COLO829 (cell line): ENCODE measurements around the gene PIBF1.
"Not testable (repeated sequence)": the region's sequence is repeated elsewhere in the genome, so short reads cannot be mapped to it uniquely, and the experiment has no call there.

Source experiments
- DNase-seq: peaks from one replicate; pipeline ENCODE4 v3.0.0; 2012; ENCODE audit warnings: low spot score

The PIBF1 gene, protein sequence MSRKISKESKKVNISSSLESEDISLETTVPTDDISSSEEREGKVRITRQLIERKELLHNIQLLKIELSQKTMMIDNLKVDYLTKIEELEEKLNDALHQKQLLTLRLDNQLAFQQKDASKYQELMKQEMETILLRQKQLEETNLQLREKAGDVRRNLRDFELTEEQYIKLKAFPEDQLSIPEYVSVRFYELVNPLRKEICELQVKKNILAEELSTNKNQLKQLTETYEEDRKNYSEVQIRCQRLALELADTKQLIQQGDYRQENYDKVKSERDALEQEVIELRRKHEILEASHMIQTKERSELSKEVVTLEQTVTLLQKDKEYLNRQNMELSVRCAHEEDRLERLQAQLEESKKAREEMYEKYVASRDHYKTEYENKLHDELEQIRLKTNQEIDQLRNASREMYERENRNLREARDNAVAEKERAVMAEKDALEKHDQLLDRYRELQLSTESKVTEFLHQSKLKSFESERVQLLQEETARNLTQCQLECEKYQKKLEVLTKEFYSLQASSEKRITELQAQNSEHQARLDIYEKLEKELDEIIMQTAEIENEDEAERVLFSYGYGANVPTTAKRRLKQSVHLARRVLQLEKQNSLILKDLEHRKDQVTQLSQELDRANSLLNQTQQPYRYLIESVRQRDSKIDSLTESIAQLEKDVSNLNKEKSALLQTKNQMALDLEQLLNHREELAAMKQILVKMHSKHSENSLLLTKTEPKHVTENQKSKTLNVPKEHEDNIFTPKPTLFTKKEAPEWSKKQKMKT

GRCh38 chr13:72781451-72782439, at the start of gene PIBF1, which contains the start of gene DIS3:
Gene PIBF1 (plus strand): TSS chr13:72782133. CDS start chr13:72783470, 1,337 bp downstream.
Gene DIS3 (minus strand): TSS chr13:72781900. CDS start chr13:72781832, 68 bp downstream.
- DNase-seq: peak; percentile 98

GRCh38 chr13:72737033-72737432, 44.9 kb upstream of the PIBF1 start:
- no peak for DNase-seq

DNA sequence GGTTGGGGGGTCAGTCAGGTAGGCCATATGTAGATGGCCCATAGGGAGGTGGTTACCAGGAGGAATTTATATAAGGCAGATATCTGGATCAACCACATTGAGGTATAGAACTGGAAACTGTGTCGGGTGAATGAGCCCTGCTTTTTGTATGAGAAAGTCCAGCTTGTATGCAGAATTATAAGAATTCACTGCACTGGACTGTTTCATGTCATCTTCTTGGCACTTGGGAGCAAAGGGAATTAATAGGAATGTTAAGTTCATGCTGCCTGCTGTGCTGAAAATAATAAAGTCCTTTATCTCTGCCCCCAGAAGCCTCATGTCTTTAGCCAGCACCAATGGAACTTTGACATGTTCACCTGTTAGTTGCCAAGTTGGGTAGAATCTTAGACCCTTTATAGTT, 41.9 kb upstream of the PIBF1 start:
- DNase-seq: no peak

- DNase-seq: no peak
These were observed 36.7 kb upstream of the PIBF1 start for GRCh38 chr13:72745260-72745659.

DNA sequence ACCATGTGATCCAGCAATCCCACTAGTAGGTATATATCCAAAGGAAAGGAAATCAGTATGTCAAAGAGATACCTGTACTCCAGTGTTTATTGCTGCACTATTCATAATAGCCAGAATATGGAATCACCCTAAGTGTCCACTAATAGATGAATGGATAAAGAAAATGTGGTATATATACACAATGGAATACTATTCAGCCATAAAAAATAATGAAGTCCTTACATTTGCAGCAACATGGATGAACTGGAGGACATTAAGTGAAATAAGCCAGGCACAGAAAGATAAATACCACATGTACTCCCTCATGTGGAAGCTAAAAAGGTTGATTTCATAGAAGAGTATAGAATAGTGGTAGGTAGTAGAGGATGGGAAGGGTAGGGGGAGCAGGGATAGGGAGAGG, 30.7 kb upstream of the PIBF1 start:
- no peak for DNase-seq

DNA sequence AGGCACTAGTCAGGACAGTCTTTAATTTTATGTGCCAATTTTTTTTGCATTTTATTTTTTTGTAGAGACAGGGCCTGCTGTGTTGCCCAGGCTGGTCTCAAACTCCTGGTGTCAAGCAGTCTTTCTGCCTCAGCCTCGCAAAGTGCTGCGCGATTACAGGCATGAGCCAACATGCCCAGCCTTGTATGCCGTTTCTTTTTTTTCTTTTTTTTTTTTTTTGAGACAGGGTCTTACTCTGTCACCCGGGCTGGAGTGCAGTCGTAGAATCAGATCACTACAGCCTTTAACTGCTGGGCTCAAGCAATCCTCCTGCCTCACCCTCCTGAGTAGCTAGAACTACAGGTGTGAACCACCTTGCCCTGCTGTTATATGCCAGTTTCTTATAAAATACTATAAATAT, 27.8 kb upstream of the PIBF1 start:
- no peak for DNase-seq

GRCh38 chr13:72757792-72758535, 24.0 kb upstream of the PIBF1 start:
- no peak for DNase-seq

DNA sequence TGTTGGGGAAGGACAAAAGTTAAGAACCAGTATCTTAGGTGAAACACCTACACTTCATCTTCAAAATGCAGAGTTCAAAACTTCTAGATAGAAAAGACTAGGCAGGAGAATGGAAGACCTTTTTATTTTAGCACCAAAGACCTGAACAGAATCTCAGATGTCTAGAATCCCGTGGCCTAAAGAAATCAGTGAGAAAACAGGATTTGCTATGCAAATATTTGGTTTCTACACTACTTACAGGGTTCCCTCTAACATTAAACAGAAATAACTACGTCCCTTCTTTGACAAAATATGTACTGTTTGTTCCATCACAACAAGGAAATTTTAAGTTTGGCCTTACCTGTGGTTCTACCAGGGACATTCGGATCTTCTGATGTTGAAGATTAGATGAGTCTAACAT, 21.7 kb upstream of the PIBF1 start:
- no peak for DNase-seq

- no peak for DNase-seq
These were observed 18.5 kb upstream of the PIBF1 start for GRCh38 chr13:72763411-72763810.

GRCh38 chr13:72774019-72774418, 7.9 kb upstream of the PIBF1 start:
- DNase-seq: no peak

GRCh38 chr13:72782717-72783116, 784 bp downstream of the PIBF1 start:
- no peak for DNase-seq

- DNase-seq: not testable (repeated sequence)
These were observed 2.7 kb downstream of the PIBF1 start for GRCh38 chr13:72784679-72785078.

DNA sequence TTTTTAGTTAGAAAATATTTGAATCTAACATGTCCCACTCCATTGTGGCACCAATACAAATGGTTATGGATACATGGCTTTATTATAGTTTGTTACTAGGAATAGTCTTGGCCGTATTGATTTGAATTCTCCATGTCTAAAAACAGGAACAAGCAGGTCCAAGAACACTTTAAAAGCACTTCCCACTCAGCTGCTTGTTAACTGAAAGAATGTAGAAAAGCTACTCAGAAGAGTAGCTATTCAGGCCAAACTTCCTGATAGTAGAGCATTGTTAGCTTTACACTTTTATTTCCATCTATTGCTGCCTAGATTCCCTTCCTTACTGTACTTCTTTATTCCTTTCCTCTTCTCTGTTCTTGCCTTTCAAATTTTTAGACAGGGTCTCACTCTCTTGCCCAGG, 6.9 kb downstream of the PIBF1 start:
- DNase-seq: no peak

GRCh38 chr13:72792640-72793039, 10.7 kb downstream of the PIBF1 start:
- DNase-seq: no peak

GRCh38 chr13:72798817-72799216, 16.9 kb downstream of the PIBF1 start:
- DNase-seq: no peak

GRCh38 chr13:72804301-72804700, 22.4 kb downstream of the PIBF1 start:
- DNase-seq: no peak

- DNase-seq: no peak
These were observed 23.9 kb downstream of the PIBF1 start for GRCh38 chr13:72805676-72806346.

- not testable (repeated sequence) for DNase-seq
These were observed 24.6 kb downstream of the PIBF1 start for GRCh38 chr13:72806514-72806913.

- no peak for DNase-seq
These were observed 27.1 kb downstream of the PIBF1 start for GRCh38 chr13:72808917-72809500.

DNA sequence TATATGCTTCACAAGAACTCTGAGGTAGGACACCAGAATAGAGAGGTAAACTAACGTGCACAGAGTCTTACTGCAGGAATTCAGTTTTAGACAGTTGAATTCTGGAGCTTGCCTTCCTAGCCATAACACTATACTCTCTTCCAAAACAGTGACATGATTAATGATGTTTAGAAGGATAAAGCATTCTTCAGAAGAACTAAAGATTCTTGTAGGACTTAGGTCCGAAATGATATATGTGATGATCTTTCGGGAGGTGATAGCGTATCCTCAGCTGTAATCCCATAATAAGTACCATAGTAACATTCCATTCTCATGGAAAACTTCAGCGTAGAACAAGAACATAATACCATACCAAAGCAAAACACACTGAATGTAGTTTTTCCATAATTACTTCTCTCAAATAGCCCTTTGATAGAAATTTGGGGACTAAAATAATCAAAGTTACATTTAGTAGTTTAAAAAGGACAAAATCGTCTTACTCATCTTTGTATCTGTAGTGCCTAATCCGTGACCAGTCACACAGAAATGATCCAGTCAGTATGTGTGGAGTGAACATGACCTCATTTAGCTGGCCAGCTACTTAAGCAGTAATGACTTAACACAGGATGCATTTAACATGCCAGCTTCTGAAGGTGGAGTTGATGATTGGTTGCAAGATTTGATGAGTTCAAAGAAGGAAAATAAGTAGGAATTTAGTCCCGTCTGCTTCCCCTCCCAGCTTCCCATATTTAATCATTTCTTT, 38.4 kb downstream of the PIBF1 start:
- DNase-seq: no peak
